Measurements from ENCODE around the gene P2RX2.

DNA sequence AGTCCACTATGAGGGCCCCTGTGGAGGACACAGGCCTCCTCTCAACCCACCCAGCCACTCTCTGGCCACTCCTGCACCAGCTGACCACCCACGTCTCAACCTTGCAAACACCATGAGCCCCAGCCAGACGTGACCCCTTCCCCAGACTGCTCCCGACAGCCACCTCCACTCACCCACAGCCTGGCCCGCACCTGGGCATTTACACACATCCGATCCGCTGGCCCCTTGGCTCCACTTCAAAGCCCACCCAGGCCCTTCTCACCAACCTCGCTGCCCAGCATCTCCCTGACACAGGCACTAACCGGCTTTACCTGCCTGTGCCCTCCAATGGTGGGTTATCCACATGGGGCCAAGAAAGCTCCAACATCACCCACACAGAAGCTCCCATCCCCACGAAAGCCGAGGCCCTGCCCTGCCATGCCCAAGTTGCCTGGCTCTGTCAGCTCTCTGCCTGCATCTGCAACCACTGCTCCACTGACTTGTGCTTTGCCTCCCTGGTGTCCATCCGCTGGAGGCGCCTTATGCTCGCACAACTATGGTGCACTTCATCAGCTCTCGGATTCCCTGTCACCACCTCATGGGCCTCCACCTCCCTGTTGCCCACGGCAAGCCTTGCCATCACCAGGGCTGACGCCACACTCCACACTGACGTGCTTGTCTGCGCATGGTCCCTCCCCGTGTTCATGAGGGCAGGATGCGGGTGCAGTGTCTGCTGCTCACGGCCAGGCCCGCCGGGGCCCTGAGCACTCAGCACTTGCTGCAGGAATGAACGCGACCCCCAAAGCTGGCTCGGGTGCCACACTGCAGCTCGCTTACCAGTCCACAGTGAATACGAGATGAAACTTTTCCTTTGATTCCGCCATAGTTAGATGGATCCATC, 16.7 kb downstream of the P2RX2 start:
- TF ChIP-seq, protein P1, sequence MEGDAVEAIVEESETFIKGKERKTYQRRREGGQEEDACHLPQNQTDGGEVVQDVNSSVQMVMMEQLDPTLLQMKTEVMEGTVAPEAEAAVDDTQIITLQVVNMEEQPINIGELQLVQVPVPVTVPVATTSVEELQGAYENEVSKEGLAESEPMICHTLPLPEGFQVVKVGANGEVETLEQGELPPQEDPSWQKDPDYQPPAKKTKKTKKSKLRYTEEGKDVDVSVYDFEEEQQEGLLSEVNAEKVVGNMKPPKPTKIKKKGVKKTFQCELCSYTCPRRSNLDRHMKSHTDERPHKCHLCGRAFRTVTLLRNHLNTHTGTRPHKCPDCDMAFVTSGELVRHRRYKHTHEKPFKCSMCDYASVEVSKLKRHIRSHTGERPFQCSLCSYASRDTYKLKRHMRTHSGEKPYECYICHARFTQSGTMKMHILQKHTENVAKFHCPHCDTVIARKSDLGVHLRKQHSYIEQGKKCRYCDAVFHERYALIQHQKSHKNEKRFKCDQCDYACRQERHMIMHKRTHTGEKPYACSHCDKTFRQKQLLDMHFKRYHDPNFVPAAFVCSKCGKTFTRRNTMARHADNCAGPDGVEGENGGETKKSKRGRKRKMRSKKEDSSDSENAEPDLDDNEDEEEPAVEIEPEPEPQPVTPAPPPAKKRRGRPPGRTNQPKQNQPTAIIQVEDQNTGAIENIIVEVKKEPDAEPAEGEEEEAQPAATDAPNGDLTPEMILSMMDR (IDR thresholded peaks at IDR 0.05; ENCODE audit: low read depth, low read length, poor library complexity, severe bottlenecking) = no peak
- TF ChIP-seq EZH2phosphoT487 (IDR thresholded peaks at IDR 0.05; ENCODE audit: borderline replicate concordance, low read length) = no peak
